HG03135 (cell line): ENCODE results near the gene IRAK2.
"Not testable (repeated sequence)": the region's sequence is repeated elsewhere in the genome, so short reads cannot be mapped to it uniquely, and the experiment has no call there.

Experiments used
- ATAC-seq: cut with Tn5 transposase; IDR thresholded peaks from one replicate; pipeline ENCODE4 v1.9.1; 2021; ENCODE audit warnings: mild to moderate bottlenecking, moderate library complexity; ENCODE audit not compliant: unreplicated experiment

Gene IRAK2, protein sequence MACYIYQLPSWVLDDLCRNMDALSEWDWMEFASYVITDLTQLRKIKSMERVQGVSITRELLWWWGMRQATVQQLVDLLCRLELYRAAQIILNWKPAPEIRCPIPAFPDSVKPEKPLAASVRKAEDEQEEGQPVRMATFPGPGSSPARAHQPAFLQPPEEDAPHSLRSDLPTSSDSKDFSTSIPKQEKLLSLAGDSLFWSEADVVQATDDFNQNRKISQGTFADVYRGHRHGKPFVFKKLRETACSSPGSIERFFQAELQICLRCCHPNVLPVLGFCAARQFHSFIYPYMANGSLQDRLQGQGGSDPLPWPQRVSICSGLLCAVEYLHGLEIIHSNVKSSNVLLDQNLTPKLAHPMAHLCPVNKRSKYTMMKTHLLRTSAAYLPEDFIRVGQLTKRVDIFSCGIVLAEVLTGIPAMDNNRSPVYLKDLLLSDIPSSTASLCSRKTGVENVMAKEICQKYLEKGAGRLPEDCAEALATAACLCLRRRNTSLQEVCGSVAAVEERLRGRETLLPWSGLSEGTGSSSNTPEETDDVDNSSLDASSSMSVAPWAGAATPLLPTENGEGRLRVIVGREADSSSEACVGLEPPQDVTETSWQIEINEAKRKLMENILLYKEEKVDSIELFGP

DNA sequence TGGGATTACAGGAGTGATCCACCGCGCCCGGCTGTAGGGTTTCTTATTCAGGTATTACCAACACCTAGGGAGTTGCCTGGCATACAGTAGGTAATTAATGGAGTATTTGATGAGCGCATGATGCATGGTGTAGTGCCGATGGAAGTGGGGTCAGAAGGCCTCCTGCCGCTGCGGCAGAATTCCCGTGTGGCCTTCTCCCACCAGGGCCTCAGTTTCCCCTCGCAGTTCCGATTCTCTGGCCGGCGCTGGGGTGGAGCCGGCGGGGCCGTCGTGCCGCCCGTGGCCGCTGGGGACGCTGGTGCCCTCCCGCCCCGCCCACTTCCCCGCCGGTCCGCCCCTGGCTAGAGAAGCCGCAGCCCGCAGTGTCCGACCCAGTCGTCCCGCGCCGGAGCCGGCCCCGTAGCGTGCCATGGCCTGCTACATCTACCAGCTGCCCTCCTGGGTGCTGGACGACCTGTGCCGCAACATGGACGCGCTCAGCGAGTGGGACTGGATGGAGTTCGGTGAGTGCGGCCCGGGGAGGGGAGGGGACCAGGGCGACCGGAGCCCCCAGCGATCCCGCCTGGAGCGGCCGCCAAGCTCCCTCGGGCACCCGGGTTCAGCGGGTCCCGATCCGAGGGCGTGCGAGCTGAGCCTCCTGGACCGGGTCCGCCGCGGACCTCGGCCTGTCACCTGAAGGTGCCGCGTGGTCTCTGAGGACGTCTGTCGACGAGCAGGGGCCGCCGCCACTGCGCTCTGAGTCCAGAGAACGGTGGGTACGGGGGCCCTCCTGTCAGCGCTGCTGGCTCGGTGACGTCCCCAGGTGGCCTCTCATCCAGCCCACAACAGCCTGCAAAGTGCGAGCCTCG, at the start of gene IRAK2:
IRAK2 (plus strand) TSS at position 374 of the 848 bp plus-strand sequence; CDS start at position 410, 36 bp downstream.
- ATAC-seq, result peak; percentile 88

DNA sequence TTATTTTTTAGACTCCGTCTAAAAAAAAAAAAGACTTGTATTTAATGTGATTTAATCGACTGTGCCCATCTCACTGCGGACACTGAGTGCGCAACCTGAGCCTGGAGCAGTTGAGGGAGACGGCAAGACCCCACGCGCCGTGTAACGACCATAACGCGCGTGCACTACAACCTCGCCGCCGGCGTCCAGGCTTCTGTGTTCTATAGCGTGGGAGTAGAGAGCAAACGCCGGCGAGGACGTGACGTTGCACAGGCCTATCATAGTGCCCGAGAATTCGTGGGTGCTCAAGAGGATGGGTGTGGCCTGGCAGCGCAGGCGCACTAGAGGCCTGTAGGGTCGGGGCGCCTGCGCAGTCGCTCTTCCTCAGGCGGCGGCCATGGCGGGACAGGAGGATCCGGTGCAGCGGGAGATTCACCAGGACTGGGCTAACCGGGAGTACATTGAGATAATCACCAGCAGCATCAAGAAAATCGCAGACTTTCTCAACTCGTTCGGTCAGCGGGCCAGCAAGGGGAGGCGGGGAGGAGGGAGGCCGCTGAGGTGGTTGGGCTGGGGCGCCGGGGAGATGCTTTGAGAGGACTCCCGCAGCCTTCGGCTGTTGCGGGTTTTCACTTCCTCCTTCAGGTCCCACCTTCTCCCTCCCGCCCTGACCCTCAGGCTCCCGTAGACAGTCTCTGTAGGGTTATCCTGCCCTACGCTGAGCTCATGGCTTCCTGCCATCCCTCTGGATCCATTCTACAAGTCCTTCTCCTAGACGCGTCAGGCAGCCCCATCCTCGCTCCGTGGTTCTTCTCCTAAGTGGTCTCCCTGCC, 49.2 kb upstream of the IRAK2 start, which contains the start of gene BRK1:
BRK1 (plus strand) TSS at position 350 of the 812 bp plus-strand sequence; CDS start at position 377, 27 bp downstream.
- peak; percentile 93 for ATAC-seq

DNA sequence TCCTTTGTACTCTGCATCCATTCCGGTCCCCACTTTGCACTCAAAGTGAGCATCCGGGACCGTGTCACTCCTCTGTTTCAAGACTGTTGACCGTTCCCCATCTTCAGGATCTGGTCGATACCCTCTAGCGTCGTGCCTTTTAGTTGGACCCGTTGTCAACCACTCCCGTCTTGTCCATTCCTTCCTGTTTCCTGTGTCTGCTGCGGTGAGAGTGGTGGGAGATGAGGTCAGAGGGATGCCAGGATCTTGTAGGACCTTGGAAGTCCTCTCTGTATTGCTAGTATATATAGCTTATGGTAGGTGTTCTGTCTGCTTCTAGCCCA, 48.6 kb upstream of the IRAK2 start:
- peak; percentile 20 for ATAC-seq

DNA sequence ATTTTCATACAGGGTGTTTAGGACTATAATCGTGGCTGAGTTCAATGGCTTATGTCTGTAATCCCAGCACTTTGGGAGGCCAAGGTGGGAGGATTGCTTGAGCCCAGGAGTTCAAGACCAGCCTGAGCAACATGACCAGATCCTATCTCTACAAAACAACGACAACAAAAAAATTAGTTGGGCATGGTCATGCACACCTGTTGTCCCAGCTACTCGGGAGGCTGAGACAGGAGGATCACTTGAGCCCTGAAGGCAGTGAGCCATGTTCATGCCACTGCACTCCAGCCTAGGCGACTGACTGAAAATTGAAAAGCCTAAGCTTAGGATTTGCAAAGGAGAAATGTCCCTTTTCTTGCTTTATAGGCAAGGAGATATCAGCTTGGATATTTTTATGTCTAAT, 47.8 kb upstream of the IRAK2 start:
- no peak for ATAC-seq

DNA sequence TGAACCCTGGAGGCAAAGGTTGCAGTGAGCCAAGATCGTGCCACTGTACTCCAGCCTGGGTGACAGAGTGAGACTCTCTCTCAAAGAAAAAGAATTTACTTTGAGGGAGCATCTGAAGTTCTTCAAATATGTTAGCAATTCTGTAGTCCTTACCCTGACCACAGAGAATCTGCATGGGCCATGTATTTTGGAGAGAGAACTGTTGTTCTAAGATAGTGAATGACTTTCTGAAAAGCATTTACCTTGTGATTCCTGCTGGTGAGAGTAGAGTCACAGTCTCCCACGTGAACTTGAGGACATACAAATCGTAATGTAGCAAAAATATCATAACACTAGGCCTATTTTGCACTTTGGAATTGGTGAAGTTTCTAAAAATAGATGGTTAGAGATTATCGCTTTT, 45.3 kb upstream of the IRAK2 start:
- no peak for ATAC-seq

DNA sequence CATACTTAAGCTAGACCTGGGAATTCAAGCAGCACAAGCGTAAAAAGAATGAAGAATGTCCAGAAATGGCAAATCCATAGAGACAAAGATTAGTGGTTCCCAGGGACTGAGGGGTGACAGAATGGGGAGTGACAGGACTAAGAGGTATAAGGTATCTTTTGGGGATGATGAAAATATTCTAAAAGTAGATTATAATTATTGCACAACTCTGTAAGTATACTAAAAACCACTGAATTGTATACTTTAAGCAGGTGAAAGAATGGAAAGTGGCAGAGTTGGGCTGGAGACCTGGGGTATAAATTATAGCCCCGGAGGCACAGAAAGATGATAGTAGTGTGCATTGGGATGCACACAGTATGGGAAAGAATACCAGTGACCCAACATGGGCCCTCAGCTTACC, 43.7 kb upstream of the IRAK2 start:
- ATAC-seq, result no peak

DNA sequence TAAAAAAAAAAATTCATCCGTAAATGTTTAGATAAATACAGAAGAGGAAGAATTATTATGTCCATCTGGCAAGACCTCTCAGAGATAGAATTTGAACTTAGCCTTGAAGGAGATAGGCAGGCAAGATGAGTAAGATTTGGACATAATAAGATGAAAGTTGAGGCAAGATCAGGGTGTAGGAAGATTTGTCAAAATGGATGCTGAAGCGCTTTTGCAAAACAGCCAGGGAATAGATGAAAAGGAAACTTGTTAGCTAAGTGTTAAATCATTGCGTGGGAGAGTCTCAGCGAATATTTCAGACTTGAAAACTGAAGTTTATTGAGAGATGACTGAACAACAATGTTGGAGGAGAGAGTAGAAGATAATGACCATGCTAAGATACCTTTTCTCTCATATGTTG, 42.0 kb upstream of the IRAK2 start:
- no peak for ATAC-seq

DNA sequence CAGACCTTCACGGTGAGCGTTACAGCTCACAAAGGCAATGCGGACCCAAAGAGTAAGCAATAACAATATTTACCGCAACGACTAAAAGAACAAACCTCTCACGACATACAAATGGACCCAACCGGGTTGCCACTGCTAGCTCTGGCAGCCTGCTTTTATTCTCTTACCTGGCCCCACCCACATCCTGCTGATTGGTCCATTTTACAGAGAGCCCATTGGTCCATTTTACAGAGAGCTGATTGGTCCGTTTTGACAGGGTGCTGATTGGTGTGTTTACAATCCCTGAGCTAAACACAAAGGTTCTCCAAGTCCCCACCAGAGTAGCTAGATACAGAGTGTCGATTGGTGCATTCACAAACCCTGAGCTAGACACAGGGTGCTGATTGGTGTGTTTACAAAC, 28.8 kb upstream of the IRAK2 start:
- not testable (repeated sequence) for ATAC-seq

DNA sequence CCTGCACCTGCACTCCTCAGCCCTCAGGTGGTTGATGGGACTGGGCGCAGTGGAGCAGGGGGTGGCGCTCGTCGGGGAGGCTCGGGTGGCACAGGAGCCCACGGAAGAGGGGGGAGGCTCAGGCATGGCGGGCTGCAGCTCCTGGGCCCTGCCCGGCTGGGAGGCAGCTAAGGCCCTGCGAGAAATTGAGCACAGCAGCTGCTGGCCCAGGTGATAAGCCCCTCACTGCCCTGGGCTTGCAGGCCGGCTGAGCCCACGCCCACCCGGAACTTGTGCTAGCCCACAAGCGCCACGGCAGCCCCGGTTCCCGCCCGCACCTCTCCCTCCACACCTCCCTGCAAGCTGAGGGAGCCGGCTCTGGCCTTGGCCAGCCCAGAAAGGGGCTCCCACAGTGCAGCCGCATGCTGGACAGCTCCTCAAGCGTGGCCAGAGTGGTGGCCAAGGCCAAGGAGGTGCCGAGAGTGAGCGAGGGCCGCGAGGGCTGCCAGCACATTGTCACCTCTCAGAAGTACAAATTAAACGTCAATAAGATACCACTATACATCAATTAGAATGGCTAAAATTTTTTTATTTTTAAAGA, 28.2 kb upstream of the IRAK2 start:
- no peak for ATAC-seq

DNA sequence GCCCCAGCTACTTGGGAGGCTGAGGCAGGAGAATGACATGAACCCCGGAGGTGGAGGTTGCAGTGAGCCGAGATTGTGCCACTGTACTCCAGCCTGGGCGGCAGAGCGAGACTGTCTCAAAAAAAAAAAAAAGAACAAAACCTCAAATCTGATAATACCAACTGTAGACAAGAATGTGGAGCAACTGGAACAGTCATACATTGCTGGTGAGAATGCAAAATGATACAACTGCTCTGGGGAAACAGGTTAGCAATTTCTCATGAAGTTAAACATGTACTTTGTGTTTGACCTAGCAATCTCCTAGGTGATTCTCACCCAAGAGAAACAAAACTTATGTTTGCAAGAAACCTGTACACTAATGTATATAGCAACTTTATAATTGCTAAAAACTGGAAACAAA, 27.5 kb upstream of the IRAK2 start:
- ATAC-seq, result no peak

DNA sequence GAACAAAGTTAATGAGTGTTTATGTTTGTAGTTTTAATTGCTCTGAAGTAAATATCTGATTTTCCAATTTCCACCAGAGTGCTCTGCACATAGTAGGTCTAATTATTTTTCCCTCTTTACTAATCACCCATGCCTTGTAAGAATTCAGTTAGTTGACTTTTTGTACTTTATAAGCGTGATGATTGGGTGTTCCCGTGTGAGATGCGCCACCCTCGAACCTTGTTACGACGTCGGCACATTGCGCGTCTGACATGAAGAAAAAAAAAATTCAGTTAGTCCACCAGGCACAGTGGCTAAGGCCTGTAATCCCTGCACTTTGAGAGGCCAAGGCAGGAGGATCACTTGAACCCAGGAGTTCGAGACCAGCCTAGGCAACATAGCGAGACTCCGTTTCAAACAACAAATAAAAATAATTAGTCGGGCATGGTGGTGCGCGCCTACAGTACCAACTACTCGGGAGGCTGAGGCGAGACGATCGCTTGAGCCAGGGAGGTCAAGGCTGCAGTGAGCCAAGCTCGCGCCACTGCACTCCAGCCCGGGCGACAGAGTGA, 23.6 kb upstream of the IRAK2 start:
- ATAC-seq, result no peak

DNA sequence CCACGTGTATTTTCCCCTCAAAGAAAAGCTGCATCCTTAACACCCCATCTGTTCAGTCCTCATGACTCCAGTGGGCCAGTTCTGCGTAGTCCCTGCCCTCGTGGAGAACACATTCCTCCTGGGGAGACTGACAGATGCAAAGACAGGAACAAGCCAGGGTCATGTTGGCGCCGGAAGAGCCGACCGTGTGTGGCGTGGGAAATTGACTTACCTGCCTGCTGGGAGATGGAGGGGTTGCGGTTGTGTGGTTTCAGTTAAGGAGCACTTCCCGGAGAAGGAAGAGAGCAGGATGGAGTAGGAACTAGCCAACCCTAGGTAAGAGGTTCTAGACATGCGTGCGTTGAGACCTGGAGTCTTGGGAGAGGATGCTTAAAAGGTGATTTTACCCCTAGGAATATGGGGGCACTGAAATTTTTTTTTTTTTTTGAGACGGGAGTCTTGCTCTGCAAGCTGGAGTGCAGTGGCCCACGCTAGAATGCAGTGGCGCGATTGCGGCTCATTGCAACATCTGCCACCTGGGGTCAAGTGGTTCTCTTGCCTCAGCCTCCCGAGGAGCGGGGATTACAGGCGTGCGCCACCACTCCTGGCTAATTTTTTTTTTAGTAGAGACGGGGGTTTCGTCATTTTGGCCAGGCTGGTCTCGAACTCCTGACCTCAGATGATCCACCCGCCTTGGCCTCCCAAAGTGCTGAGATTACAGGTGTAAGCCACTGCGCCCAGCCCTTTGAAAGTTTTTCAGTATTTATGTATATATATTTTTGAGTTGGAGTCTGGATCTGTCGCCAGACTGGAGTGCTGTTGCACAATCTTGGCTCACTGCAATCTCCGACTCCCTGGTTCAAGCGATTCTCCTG, 21.8 kb upstream of the IRAK2 start:
- ATAC-seq, result no peak

DNA sequence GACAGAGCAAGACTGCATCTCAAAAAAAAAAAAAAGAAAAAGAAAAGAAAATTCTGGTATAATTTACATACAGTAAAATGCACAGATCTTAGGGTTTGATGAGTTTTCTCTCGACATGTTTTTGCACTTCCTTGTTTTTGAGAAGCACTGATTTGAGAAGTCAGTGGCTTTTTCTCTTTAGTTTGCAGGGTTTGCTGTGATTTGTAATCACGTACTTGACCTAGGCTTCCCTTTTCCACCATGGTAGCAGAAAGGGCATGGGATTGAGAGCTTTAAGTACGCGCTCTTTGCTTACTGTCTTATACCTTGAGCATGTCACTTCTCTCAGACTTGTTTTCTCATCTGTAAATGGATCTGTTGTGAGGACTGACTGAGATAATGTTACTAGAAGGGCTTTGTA, 19.0 kb upstream of the IRAK2 start:
- no peak for ATAC-seq

DNA sequence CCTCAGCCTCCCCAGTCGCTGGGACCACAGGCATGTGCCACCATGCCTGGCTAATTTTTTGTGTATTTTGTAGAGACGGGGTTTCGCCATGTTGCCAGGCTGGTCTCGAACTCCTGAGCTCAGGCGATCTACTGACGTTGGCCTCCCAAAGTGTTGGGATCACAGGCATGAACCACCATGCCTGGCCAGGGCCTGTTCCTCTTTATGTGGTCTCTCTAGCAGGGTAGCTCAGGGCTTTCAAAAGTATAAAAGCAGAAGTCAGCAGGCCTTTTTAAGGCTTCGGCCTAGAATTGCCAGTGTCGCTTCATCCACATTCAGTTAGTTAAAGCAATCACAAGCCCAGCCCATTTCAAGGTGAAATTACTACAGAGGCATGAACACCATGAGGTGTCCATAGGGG, 15.5 kb upstream of the IRAK2 start:
- ATAC-seq, result no peak

DNA sequence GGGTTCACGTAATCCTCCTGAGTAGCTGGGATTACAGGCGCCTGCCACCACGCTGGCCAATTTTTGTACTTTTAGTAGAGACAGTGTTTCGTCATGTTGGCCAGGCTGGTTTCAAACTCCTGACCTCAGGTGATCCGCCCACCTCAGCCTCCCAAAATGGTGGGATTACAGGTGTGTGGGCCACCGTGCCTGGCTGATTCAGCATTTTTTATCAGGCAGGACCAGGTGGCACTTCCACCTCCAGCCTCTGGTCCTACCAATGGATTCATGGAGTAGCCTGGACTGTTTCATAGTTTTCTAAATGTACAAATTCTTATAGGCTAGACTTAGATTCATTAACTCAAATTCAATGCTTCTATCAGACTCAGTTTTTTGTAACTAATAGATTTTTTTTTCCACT, 13.7 kb upstream of the IRAK2 start:
- no peak for ATAC-seq

DNA sequence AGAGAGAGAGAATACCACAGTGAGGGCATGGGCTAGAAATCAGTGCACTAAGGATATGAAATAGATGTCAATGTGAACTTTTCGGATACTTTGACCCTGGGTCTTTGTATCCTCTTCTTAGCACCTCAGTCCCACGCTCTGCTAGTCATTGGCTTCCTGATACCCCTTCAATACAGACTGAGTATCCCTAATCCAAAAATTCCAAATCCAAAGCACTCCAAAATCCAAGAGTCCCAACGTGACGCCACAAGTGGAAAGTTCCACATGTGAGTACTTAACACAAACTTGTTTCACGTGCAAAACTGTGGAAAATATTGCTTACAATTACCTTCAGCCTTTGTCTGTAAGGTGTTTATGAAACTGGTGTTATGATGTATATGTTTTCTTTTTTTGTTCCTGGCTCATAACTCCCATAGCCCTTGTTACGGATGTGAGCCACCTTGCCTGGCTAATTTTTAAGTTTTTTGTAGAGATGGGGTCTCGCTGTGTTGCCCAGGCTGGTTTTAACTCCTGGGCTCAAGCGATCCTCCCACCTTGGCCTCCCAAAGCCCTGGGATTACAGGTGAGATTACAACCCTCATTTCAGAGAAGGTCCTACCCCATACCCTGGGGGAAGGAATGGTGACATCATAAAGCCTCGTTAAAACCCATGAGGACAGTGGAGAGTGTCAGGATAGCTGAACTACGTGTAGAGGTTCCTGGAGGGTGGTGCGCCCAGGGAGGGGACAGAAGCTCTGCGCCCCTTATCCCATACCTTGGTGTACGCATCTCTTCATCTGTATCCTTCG, 10.2 kb upstream of the IRAK2 start:
- ATAC-seq, result no peak

DNA sequence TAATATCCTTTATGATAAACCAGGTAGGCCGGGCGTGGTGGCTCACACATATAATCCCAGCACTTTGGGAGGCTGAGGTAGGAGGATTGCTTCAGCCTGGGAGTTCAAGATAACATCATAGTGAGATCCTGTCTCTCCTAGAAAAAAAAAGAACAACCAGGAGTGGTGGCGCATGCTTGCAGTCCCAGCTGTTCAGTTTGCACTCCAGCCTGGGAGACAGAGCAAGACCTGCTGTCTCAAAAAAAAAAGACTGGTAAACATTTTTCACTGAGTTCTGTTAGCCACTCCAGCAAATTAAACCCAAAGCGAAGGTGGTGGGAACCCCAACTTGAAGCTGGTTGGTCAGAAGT, 9.6 kb upstream of the IRAK2 start:
- ATAC-seq, result no peak

DNA sequence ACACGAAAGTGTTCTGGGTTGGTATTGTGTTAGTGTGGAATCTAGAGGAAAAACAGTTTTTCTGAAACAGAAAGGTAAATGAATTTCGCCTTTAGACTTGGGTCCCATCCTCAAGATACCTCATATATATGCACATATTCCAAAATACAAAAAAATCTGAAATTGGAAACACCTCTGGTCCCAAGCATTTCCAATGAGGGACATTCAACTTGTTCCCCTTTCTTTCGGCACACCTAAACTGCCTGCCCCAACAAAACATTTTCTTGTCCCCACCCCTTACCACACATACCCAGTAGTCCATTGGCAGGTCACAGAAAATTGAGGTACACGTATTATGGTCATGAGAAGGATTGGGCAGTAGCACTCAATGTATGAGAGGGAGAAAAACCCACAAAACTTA, 9.1 kb upstream of the IRAK2 start:
- ATAC-seq, result no peak

DNA sequence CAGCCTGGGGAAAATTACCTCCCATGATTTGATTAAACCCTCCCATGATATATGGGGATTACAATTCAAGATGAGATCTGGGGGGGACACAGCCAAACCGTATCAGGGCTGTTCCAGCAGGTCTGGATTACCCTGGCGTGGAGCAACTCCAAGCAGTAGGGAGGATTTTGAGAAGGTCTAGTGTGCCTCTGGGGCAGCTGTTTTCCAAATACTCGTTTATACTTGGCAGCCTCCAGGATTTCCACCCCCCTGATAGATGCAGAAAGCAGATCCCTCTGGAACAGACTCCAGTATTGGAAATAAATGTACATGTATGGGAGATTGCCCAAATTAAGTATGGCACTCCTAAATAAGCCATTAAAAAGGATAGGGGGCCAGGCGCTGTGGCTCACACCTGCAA, 7.7 kb upstream of the IRAK2 start:
- ATAC-seq, result no peak
